HepG2 (cell line): ENCODE data around the gene SAP130. TPM values are rescaled to one million over a fixed set of nuclear protein-coding genes. Genes with fewer than 3 reads are reported as not detected.

Experiments
- ARID4A ChIP-seq: sonication (generic); formaldehyde crosslinking; IDR thresholded peaks from 2 replicates; pipeline ENCODE4 v1.5.0; 2020; ENCODE audit warnings: mild to moderate bottlenecking, missing genetic modification reagents, borderline replicate concordance
- HMGXB4 ChIP-seq, 2 experiments: sonication (generic) in 1 of 2; formaldehyde crosslinking in 1 of 2; IDR thresholded peaks; 2 replicates each; pipeline versions ENCODE4 v1.4.0 to v1.6.1; 2018 to 2020; ENCODE audit warnings: missing genetic modification reagents in 2 of 2, borderline replicate concordance in 1 of 2, low read depth in 1 of 2, mild to moderate bottlenecking in 1 of 2, missing biosample characterization in 1 of 2
- HNRNPL ChIP-seq: fragments of 200-400 bp; formaldehyde crosslinking; IDR thresholded peaks from 2 replicates; pipeline ENCODE4 v1.6.1; 2017; ENCODE audit warnings: mild to moderate bottlenecking, low read depth, low read length
- IRF2 ChIP-seq: IDR thresholded peaks from 2 replicates; pipeline ENCODE4 v1.6.1; 2018; ENCODE audit warnings: missing genetic modification reagents, missing compliant biosample characterization
- NCOR1 ChIP-seq: fragments of 200-600 bp; sonication (generic); IDR thresholded peaks from 2 replicates; pipeline ENCODE4 v1.7.0; 2017; ENCODE audit warnings: antibody characterized with exemption, low read length, borderline replicate concordance
- RERE ChIP-seq: IDR thresholded peaks from 2 replicates; pipeline ENCODE4 v1.6.1; 2016; ENCODE audit warnings: low read depth, missing genetic modification reagents, missing compliant biosample characterization
- TFAP4 ChIP-seq: sonication (generic); IDR thresholded peaks from 2 replicates; pipeline ENCODE4 v1.6.1; 2016; ENCODE audit warnings: low read depth, borderline replicate concordance
- THAP7 ChIP-seq: sonication (generic); formaldehyde crosslinking; IDR thresholded peaks from 2 replicates; pipeline ENCODE4 v1.8.1; 2023; ENCODE audit warnings: mild to moderate bottlenecking, missing genetic modification reagents
- ZBTB46 ChIP-seq: sonication (generic); formaldehyde crosslinking; IDR thresholded peaks from 2 replicates; pipeline ENCODE4 v1.4.0; 2020; ENCODE audit warnings: mild to moderate bottlenecking, missing genetic modification reagents, borderline replicate concordance
- ZMAT3 ChIP-seq: sonication (generic); formaldehyde crosslinking; conservative IDR thresholded peaks from 2 replicates; pipeline ENCODE4 v1.7.0; 2021; ENCODE audit warnings: missing genetic modification reagents
- ZNF747 ChIP-seq: sonication (generic); formaldehyde crosslinking; IDR thresholded peaks from 2 replicates; pipeline ENCODE4 v1.8.1; 2023; ENCODE audit warnings: missing genetic modification reagents, mild to moderate bottlenecking, borderline replicate concordance
- polyA plus RNA-seq, 8 experiments: library from polyadenylated mRNA; depleted of rRNA in 3 of 8; stranded (reverse) in 7 of 8; unstranded in 1 of 8; fragments of >200 nt; fragmentation: Illumina TruSeq in 4 of 8; extraction: Trizol in 4 of 8; gene quantifications; 2 replicates each; pipeline versions ENCODE4 v1.2.1 to v1.2.3, GENCODE V29; 2011 to 2016; ENCODE audit warnings: low read depth in 4 of 8, missing spikeins in 1 of 8, mixed read lengths in 1 of 8; ENCODE audit not compliant: insufficient read depth in 1 of 8
- total RNA-seq, 5 experiments: library from RNA; depleted of rRNA; stranded (reverse); fragments of >200 nt; fragmentation: Illumina TruSeq; extraction: Trizol; gene quantifications; 2 replicates each; pipeline ENCODE4 v1.2.3, GENCODE V29; 2016; ENCODE audit warnings: low read depth in 1 of 5

The SAP130 gene
- total and polyA plus RNA-seq, 2 of the 13 experiments (the other 11 are each of a cell fraction or from before 2014, with no cell fraction given), result 11.1 to 18.6 TPM

GRCh38 chr2:127985026-127985734, 42.7 kb downstream of the SAP130 start (continued):
- TF ChIP-seq RERE (CRISPR knock-in tag), result no peak
- TF ChIP-seq ARID4A (CRISPR knock-in tag), result no peak; the same call in 1 of the 2 replicates
- 0 out of 2 replicates have a peak, but pooled peaks have one; percentile 5 for TF ChIP-seq ZMAT3 (CRISPR knock-in tag)
- peak; percentile 94 for TF ChIP-seq TFAP4
- TF ChIP-seq ZNF747 (CRISPR knock-in tag), result no peak
- no peak for TF ChIP-seq HNRNPL
- TF ChIP-seq HMGXB4 (CRISPR knock-in tag; IDR thresholded peaks at IDR 0.05; ENCODE audit: borderline replicate concordance in 1 of 2, low read depth in 1 of 2), result peak in 1 of 2 experiments; percentile 35; a peak in 1 of 4 replicates
- TF ChIP-seq THAP7 (CRISPR knock-in tag), result 0 out of 2 replicates have a peak, but pooled peaks have one; percentile 13
- TF ChIP-seq IRF2, result 0 out of 2 replicates have a peak, but pooled peaks have one; percentile 39
- no peak for TF ChIP-seq ZBTB46 (CRISPR knock-in tag)
- peak; percentile 49; the same call in 1 of the 2 replicates for TF ChIP-seq NCOR1
